Uterus (tissue), 4 donors: Measurements from ENCODE around the gene SKAP1. TPM values are rescaled to one million over a fixed set of nuclear protein-coding genes. Genes with fewer than 3 reads are reported as not detected.
A peak's percentile ranks its signal among the peaks of the same experiment; 100 is the strongest.
"Not testable (repeated sequence)": the region's sequence is repeated elsewhere in the genome, so short reads cannot be mapped to it uniquely, and the experiment has no call there.

Source experiments
- DNase-seq, 2 donors: peaks; one replicate each; pipeline ENCODE4 v3.0.0-alpha.2; 2019 to 2020
- H3K27ac ChIP-seq, 2 donors: fragments of 200-600 bp; sonication (generic); 1 replicate in 1 of 2; 2 replicates in 1 of 2; pipeline ENCODE4 v1.5.1; 2016 to 2018
- H3K27me3 ChIP-seq, 2 donors: fragments of 200-600 bp; sonication (generic); one replicate each; pipeline ENCODE4 v1.5.1; 2018 to 2019; ENCODE audit warnings: control low read depth in 1 of 2
- H3K36me3 ChIP-seq, 2 donors: fragments of 200-600 bp; sonication (generic); one replicate each; pipeline ENCODE4 v1.5.1; 2019; ENCODE audit warnings: control low read depth in 1 of 2
- H3K4me1 ChIP-seq, 2 donors: fragments of 200-600 bp; sonication (generic); one replicate each; pipeline ENCODE4 v1.5.1; 2018 to 2019; ENCODE audit warnings: control low read depth in 1 of 2
- H3K4me3 ChIP-seq, 2 donors: fragments of 200-600 bp; sonication (generic); 1 replicate in 1 of 2; 2 replicates in 1 of 2; pipeline ENCODE4 v1.5.1; 2018 to 2019; ENCODE audit warnings: mild to moderate bottlenecking in 1 of 2
- H3K9me3 ChIP-seq, 2 donors: fragments of 200-600 bp; sonication (generic); one replicate each; pipeline ENCODE4 v1.5.1; 2019; ENCODE audit warnings: control low read depth in 1 of 2
- CTCF ChIP-seq, 4 experiments: fragments of 200-600 bp in 2 of 4; fragments of 450-650 bp in 2 of 4; sonication (generic) in 2 of 4; IDR thresholded peaks; one replicate each; pipeline ENCODE4 v1.5.1; 2016 to 2019; ENCODE audit warnings: antibody characterized with exemption in 4 of 4, mild to moderate bottlenecking in 2 of 4, moderate library complexity in 1 of 4
- POLR2A ChIP-seq, 2 donors: fragments of 450-650 bp; IDR thresholded peaks; one replicate each; pipeline ENCODE4 v1.6.1; 2016; ENCODE audit warnings: antibody characterized with exemption in 2 of 2, mild to moderate bottlenecking in 1 of 2, moderate library complexity in 1 of 2
- intact Hi-C: fragments of 100-400 bp; cut with DNase I; formaldehyde crosslinking; loops from one replicate; pipeline ENCODE4 v1.15.1; 2023; ENCODE audit warnings: low total_unique reads
- total RNA-seq, 4 donors: library from RNA; depleted of rRNA in 3 of 4; stranded (reverse); fragments of >200 nt in 3 of 4; gene quantifications; one replicate each; pipeline versions ENCODE4 v1.1.0 to v1.2.4, GENCODE V29; 2014 to 2023
- donor health status: DM: yes; HTN: yes; CAD: no.

Gene SKAP1
- total RNA-seq, 4 donors from 2014 or later, result 0.51 to 2.4 (median 1.9) TPM; not detected in 1

- DNase-seq, result no peak
- no peak for TF ChIP-seq POLR2A (IDR thresholded peaks at IDR 0.05)
- TF ChIP-seq CTCF (IDR thresholded peaks at IDR 0.05), result no peak
- H3K36me3 ChIP-seq, result no peaks in the 10 kb centered on the region
- no peaks in the 10 kb centered on the region for H3K9me3 ChIP-seq
- H3K4me3 ChIP-seq, result no peak overlapping the region
- peak overlapping the region in 1 of 2 donors; percentile 1 for H3K27ac ChIP-seq
- H3K27me3 ChIP-seq, result peaks cover 0 to 13% of the 10 kb centered on the region in 2 donors
- H3K4me1 ChIP-seq, result no peaks in the 10 kb centered on the region
- intact Hi-C loops, result no loop called here
These were observed 134.4 kb downstream of the SKAP1 start for GRCh38 chr17:48295362-48296288.

- no peak for DNase-seq
- intact Hi-C loops, result no loop called here
- Histone ChIP-seq H3K4me3 (no peak overlapping the region), H3K9me3 (no peaks in the 10 kb centered on the region), H3K27me3 (peaks cover 0 to 13% of the 10 kb centered on the region in 2 donors), H3K36me3 (no peaks in the 10 kb centered on the region), H3K27ac (peak overlapping the region in 1 of 2 donors; percentile 1), H3K4me1 (no peaks in the 10 kb centered on the region)
- no peak for TF ChIP-seq CTCF (IDR thresholded peaks at IDR 0.05)
These were observed 135.1 kb downstream of the SKAP1 start for GRCh38 chr17:48294806-48295361.

GRCh38 chr17:48294020-48294805 lies 135.8 kb downstream of the SKAP1 start:
- no peak for TF ChIP-seq POLR2A (IDR thresholded peaks at IDR 0.05)
- TF ChIP-seq CTCF (IDR thresholded peaks at IDR 0.05), result no peak
- H3K4me1 ChIP-seq, result no peaks in the 10 kb centered on the region
- peaks cover 0 to 13% of the 10 kb centered on the region in 2 donors for H3K27me3 ChIP-seq
- no peak overlapping the region for H3K27ac ChIP-seq
- no peak overlapping the region for H3K4me3 ChIP-seq
- DNase-seq, result no peak
- intact Hi-C loops, result no loop called here
- H3K9me3 ChIP-seq, result no peaks in the 10 kb centered on the region
- H3K36me3 ChIP-seq, result no peaks in the 10 kb centered on the region

GRCh38 chr17:48293319-48294019 lies 136.5 kb downstream of the SKAP1 start:
- H3K27ac ChIP-seq, result no peak overlapping the region
- H3K9me3 ChIP-seq, result no peaks in the 10 kb centered on the region
- no peaks in the 10 kb centered on the region for H3K4me1 ChIP-seq
- TF ChIP-seq POLR2A (IDR thresholded peaks at IDR 0.05), result no peak
- H3K27me3 ChIP-seq, result peaks cover 0 to 13% of the 10 kb centered on the region in 2 donors
- intact Hi-C loops, result no loop called here
- H3K4me3 ChIP-seq, result no peak overlapping the region
- no peak for DNase-seq
- H3K36me3 ChIP-seq, result no peaks in the 10 kb centered on the region

- TF ChIP-seq POLR2A (IDR thresholded peaks at IDR 0.05), result no peak
- TF ChIP-seq CTCF (IDR thresholded peaks at IDR 0.05), result no peak
These were observed 139.6 kb downstream of the SKAP1 start for GRCh38 chr17:48290378-48290777.

GRCh38 chr17:48286917-48287316 lies 143.1 kb downstream of the SKAP1 start:
- H3K27me3 ChIP-seq, H3K4me3 ChIP-seq, H3K36me3 ChIP-seq, DNase-seq, H3K27ac ChIP-seq, H3K4me1 ChIP-seq, H3K9me3 ChIP-seq, intact Hi-C loops: not testable (repeated sequence)

More at GRCh38 chr17:48290378-48290777, 139.6 kb downstream of the SKAP1 start:
- H3K27me3 ChIP-seq, result peaks cover 0 to 13% of the 10 kb centered on the region in 2 donors
- H3K4me3 ChIP-seq, result no peak overlapping the region
- H3K9me3 ChIP-seq, result no peaks in the 10 kb centered on the region
- DNase-seq, result no peak
- intact Hi-C loops, result no loop called here
- H3K27ac ChIP-seq, result no peak overlapping the region
- H3K4me1 ChIP-seq, result no peaks in the 10 kb centered on the region
- no peaks in the 10 kb centered on the region for H3K36me3 ChIP-seq
